Hepatocyte (in vitro differentiated cells): ENCODE measurements around the gene GPR62.

Experiments
- EZH2phosphoT487 ChIP-seq: fragments of 200-600 bp; sonication (generic); IDR thresholded peaks from one replicate; pipeline ENCODE4 v1.6.1; 2018; ENCODE audit warnings: antibody characterized with exemption, mild to moderate bottlenecking, low read depth, moderate library complexity; ENCODE audit not compliant: unreplicated experiment, severe bottlenecking
- TF ChIP-seq, protein P1 (sequence below): fragments of 200-600 bp; sonication (generic); IDR thresholded peaks from 2 replicates; pipeline ENCODE4 v1.5.1; 2016; ENCODE audit warnings: antibody characterized with exemption, mild to moderate bottlenecking; ENCODE audit not compliant: poor library complexity

- TF ChIP-seq, protein P1, sequence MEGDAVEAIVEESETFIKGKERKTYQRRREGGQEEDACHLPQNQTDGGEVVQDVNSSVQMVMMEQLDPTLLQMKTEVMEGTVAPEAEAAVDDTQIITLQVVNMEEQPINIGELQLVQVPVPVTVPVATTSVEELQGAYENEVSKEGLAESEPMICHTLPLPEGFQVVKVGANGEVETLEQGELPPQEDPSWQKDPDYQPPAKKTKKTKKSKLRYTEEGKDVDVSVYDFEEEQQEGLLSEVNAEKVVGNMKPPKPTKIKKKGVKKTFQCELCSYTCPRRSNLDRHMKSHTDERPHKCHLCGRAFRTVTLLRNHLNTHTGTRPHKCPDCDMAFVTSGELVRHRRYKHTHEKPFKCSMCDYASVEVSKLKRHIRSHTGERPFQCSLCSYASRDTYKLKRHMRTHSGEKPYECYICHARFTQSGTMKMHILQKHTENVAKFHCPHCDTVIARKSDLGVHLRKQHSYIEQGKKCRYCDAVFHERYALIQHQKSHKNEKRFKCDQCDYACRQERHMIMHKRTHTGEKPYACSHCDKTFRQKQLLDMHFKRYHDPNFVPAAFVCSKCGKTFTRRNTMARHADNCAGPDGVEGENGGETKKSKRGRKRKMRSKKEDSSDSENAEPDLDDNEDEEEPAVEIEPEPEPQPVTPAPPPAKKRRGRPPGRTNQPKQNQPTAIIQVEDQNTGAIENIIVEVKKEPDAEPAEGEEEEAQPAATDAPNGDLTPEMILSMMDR: peak; percentile 98
- no peak for TF ChIP-seq EZH2phosphoT487
These were observed 46.3 kb downstream of the GPR62 start for GRCh38 chr3:52001443-52001974.
